ENCODE data around the gene WDFY1. TPM values are rescaled to one million over a fixed set of nuclear protein-coding genes. Genes with fewer than 3 reads are reported as not detected.
A peak's percentile ranks its signal among the peaks of the same experiment; 100 is the strongest.
"Not testable (repeated sequence)": the region's sequence is repeated elsewhere in the genome, so short reads cannot be mapped to it uniquely, and the experiment has no call there.

The WDFY1 gene
- polyA plus RNA-seq, 1 donor = 66.6 TPM

- DNase-seq = no peak
Measured at GRCh38 chr2:223967981-223968380, 22.8 kb upstream of the WDFY1 start.

- no peak for DNase-seq
Measured at GRCh38 chr2:223959688-223960087, 14.6 kb upstream of the WDFY1 start.

- DNase-seq = peak; percentile 97
Measured at GRCh38 chr2:223957092-223957851, 12.1 kb upstream of the WDFY1 start, which contains the start of gene MRPL44. Gene MRPL44, plus strand, starts transcription at chr2:223957463. Its CDS starts 10 bp downstream, at chr2:223957473.

DNA sequence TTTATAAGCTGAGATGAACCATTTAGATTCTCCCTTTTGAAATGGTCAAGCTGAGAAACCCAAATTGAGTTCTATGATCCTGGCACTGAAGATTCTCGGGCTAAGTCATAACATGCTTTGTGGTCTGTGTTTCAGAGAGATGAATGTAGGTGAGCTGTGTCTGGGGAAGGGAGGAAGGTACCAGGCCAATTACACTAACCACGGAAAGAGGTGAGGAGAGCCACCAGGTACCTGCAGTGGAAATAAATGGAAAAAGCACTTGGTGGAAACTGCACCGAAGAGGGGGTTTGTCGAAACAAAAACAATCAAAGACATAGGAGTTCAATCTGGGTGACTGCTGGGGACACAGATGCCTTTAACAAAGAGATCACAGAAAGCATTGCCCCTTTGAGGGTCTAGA lies 11.2 kb upstream of the WDFY1 start:
- DNase-seq = no peak

- DNase-seq = no peak
Measured at GRCh38 chr2:223954401-223954800, 9.3 kb upstream of the WDFY1 start.

DNA sequence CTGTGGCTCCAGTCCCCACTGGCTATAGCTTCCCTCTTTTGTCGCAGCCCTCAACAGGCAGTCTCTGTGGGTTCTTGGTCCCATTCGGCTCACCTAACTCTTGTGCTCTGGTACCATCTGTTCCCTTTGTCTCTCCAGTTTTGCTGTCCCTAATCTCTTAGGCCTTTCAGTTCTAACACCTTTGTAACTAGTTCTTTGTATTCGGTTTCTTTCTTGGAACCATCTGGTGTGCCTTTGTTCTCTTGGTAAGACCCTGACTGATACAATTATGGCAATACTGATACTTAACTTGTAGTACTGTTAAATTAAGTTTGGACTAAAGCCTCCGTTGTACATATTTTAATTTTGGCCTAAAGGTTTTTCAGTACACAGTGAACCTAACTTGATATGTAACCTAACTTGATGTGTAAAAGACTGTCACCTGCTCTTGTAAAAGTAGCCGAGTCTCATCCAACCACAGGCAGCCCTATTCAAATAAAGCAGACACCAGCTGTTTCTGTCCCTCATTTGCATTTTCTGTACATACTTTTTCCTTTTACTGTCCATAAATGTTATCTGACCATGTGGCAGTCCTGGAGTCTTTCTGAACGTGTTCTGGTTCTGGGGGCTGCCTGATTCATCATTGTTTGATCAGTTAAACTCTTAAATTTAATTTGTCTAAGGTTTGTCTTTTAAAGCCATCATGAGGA lies 7.3 kb upstream of the WDFY1 start:
- DNase-seq = no peak

DNA sequence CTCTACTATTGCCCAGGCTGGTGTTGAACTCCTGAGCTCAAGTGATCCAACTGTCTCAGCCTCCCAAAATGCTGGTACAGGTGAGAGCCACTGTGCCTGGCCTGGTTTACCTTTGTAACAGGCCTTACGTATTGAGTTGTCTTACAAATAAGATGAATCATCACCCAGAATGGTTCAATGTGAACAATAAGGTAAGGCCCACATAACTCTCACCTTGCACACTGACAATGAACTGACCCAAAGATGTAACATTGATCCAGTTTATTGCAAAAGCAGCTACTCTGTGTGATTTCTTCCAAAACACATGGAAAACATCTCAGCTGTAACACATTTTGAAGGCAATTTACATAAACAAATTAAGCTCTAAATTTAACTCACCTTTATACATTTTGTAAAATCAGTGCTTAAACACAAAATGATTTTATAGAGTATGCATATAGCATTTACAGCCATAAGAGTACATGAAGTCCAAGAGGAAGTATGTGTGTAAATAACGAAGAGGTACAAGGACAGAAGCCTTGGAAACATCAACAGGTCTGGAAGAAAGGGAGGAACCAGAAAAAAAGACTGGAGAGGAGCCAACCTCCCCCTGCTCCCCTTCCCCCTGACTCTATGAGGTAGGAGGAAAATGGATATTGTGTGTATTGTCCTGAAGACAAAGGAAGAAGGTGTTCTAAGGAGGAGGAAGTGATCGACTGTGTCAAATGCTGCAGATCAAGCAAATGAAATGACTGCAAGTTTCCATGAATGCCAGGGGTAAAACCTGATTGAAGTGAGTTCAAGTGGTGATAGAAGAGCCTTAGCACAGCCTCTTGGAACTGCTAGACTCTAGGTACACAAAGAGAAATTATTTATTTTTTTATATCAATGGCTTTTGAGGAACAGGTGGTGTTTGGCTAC lies 5.6 kb upstream of the WDFY1 start:
- no peak for DNase-seq

DNA sequence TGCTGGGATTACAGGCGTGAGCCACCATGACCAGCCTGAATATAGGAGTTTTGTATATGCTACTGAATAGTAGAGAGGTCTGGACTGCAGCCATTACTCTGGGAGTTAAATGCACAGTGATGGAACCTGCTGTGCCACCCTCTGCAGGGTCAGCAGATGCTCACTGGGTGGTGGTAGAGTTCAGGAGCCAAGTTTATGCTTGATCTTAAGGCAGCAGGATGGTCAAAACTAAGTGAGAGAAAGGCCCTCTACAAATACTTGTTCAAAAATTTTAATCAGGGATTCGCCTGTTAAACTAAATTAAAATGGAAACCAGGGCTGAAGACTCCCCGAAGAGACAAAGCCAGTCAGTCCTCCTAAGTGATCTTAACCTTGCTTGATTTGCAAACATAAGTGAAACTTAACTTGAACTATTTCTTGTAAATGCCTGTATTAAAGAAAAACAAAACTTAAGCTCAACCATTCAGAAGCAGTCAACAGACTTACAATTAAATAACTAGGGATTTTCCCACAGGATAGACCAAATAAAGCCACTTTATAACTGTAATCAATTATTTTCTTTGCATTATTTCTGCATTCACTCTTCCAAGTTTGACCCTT lies 4.2 kb upstream of the WDFY1 start:
- DNase-seq = no peak

- no peak for DNase-seq
Measured at GRCh38 chr2:223947711-223948205, 2.6 kb upstream of the WDFY1 start.

- no peak for DNase-seq
Measured at GRCh38 chr2:223945755-223946154, 620 bp upstream of the WDFY1 start.

DNA sequence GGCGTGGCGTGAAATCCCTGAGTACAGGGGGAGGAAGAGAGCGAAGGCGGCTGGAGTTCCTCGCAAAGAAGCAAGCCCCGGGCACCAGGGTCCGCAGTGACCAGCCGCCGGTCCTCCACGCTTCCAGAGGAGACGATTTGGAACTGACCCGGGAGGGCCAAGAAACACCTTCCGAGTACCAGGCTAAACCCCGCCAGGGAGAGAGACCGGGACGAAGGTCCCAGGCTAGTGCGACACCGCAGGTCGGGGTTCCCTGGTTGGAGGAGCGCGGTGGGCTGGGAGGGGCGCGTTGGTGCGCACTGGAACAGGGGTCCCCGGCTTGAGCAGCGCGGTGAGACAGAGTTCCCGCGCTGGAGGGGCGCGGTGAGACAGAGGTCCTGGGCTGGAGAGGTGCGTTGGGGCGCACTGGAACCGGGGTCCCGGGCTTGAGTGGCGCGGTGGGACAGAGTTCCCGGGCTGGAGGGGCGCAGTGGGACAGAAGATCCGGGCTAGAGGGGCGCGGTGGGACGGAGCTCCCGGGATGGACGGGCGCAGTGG lies 901 bp downstream of the WDFY1 start:
- peak; percentile 34 for DNase-seq

- no peak for DNase-seq
Measured at GRCh38 chr2:223943561-223944008, 1.6 kb downstream of the WDFY1 start.

- DNase-seq = no peak
Measured at GRCh38 chr2:223943135-223943534, 2.0 kb downstream of the WDFY1 start.

DNA sequence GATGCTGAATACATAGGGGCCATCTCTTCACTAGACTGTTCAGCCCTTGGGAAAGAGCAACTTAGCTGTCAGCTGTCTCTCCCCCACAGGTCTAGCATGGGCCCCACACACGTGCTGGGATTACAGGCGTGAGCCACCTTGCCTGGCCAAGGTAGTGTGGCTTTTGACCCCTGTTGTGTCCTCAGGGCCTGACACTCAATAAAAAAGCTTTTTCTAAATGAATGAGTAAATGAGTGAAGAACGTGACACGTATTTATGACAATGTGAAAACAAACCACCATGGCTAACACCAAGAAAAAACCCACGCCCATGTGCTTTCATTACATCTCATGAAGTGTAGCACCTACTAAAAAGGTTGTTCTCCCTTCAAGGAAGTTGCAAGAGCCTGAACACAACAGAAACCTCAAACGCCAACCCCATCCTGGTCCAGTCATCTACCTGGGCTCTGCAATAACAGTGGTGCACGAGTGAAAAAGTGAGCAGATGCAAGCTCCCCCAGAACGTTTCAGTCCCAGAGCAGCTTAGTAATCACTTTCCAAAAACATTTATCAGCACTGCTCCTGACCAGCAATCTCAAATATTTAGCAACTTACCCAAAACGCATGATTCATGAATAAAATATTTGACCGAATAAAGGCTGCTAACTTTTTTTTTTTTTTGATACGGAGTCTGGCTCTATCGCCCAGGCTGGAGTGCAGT lies 3.4 kb downstream of the WDFY1 start:
- no peak for DNase-seq

DNA sequence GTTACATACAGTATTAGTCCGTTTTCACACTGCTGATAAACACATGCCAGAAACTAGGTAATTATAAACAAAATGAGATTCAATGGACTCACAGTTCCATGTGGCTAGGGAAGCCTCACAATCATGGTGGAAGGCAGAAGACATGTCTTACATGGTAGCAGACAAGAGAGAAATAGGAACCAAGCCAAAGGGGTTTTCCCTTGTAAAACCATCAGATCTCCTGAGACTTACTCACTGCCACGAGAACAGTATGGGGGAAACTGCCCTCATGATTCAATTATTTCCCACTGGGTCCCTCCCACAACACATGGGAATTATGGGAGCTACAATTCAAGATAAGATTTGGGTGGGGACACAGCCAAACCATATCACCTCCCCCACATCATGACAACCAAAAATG lies 5.7 kb downstream of the WDFY1 start:
- not testable (repeated sequence) for DNase-seq

- DNase-seq = no peak
Measured at GRCh38 chr2:223937535-223937934, 7.6 kb downstream of the WDFY1 start.

GRCh38 chr2:223936862-223937326 lies 8.2 kb downstream of the WDFY1 start:
- no peak for DNase-seq

GRCh38 chr2:223935459-223936125 lies 9.5 kb downstream of the WDFY1 start:
- no peak for DNase-seq

- no peak for DNase-seq
Measured at GRCh38 chr2:223934870-223935269, 10.3 kb downstream of the WDFY1 start.
